Hepatocyte (in vitro differentiated cells): ENCODE results near the gene IL34. TPM values are rescaled to one million over a fixed set of nuclear protein-coding genes. Genes with fewer than 3 reads are reported as not detected.
A peak's percentile ranks its signal among the peaks of the same experiment; 100 is the strongest.

ENCODE experiments used
- DNase-seq: peaks from one replicate; pipeline ENCODE4 v3.0.0-alpha.2; 2016; ENCODE audit warnings: low spot score
- H2AFZ ChIP-seq: fragments of 200-600 bp; sonication (generic); 2 replicates; pipeline ENCODE4 v1.6.0; 2016; ENCODE audit warnings: antibody characterized with exemption, mild to moderate bottlenecking
- H3K27ac ChIP-seq: fragments of 200-600 bp; sonication (generic); 2 replicates; pipeline ENCODE4 v1.5.1; 2016; ENCODE audit warnings: mild to moderate bottlenecking
- H3K27me3 ChIP-seq: fragments of 200-600 bp; sonication (generic); 2 replicates; pipeline ENCODE4 v1.6.1; 2016
- H3K36me3 ChIP-seq: fragments of 200-600 bp; sonication (generic); replicated peaks from 2 replicates; pipeline ENCODE4 v1.5.1; 2016; ENCODE audit warnings: low read depth; ENCODE audit not compliant: insufficient read depth
- H3K4me1 ChIP-seq: fragments of 200-600 bp; sonication (generic); 2 replicates; pipeline ENCODE4 v1.5.1; 2016; ENCODE audit warnings: mild to moderate bottlenecking, moderate library complexity; ENCODE audit not compliant: insufficient read depth
- H3K4me2 ChIP-seq: fragments of 200-600 bp; sonication (generic); 2 replicates; pipeline ENCODE4 v1.6.0; 2016
- H3K4me3 ChIP-seq: fragments of 200-600 bp; sonication (generic); 2 replicates; pipeline ENCODE4 v1.5.1; 2016; ENCODE audit warnings: mild to moderate bottlenecking
- H3K79me2 ChIP-seq: fragments of 200-600 bp; sonication (generic); 2 replicates; pipeline ENCODE4 v1.6.0; 2017; ENCODE audit warnings: mild to moderate bottlenecking
- H3K9me2 ChIP-seq: fragments of 200-600 bp; sonication (generic); replicated peaks from 2 replicates; pipeline ENCODE4 v1.6.0; 2017; ENCODE audit warnings: mild to moderate bottlenecking; ENCODE audit not compliant: insufficient read depth
- H3K9me3 ChIP-seq: fragments of 200-600 bp; sonication (generic); 2 replicates; pipeline ENCODE4 v1.5.1; 2016; ENCODE audit warnings: low read depth, mild to moderate bottlenecking
- H4K20me1 ChIP-seq: fragments of 200-600 bp; sonication (generic); 2 replicates; pipeline ENCODE4 v1.6.0; 2016; ENCODE audit warnings: mild to moderate bottlenecking; ENCODE audit not compliant: insufficient read depth, poor library complexity, severe bottlenecking
- CTCF ChIP-seq: fragments of 200-600 bp; sonication (generic); IDR thresholded peaks from 2 replicates; pipeline ENCODE4 v1.5.1; 2016; ENCODE audit warnings: antibody characterized with exemption, mild to moderate bottlenecking; ENCODE audit not compliant: poor library complexity
- EZH2 ChIP-seq: fragments of 200-600 bp; sonication (generic); IDR thresholded peaks from 2 replicates; pipeline ENCODE4 v1.6.1; 2016; ENCODE audit warnings: antibody characterized with exemption, mild to moderate bottlenecking, borderline replicate concordance
- EZH2phosphoT487 ChIP-seq: fragments of 200-600 bp; sonication (generic); IDR thresholded peaks from one replicate; pipeline ENCODE4 v1.6.1; 2018; ENCODE audit warnings: antibody characterized with exemption, mild to moderate bottlenecking, low read depth, moderate library complexity; ENCODE audit not compliant: unreplicated experiment, severe bottlenecking
- WGBS: methylation state at CpG from one replicate; pipeline ENCODE4 v1.1.6; 2016; ENCODE audit warnings: low lambda C conversion rate; ENCODE audit errors: missing lambda C conversion rate; 5-methylcytosine and 5-hydroxymethylcytosine counted together
- polyA plus RNA-seq: library from polyadenylated mRNA; unstranded; fragments of >200 nt; fragmentation: Nextera tagmentation; extraction: Ambion mirVana; gene quantifications from 2 replicates; pipeline ENCODE4 v1.2.1, GENCODE V29; 2016
- total RNA-seq: library from RNA; depleted of rRNA; stranded (reverse); fragments of >200 nt; gene quantifications from 2 replicates; pipeline ENCODE4 v1.2.3, GENCODE V29; 2014

IL34 gene
- total and polyA plus RNA-seq, 2 experiments from 2014 or later = 0.48 to 2.2 TPM

- no peaks in the 10 kb centered on the region for H3K27me3 ChIP-seq
- TF ChIP-seq EZH2 (no peak), CTCF (no peak), EZH2phosphoT487 (no peak)
- H3K36me3 ChIP-seq = no peaks in the 10 kb centered on the region
- no peaks in the 10 kb centered on the region for H3K79me2 ChIP-seq
- H3K4me1 ChIP-seq = no peaks in the 10 kb centered on the region
- H3K9me3 ChIP-seq = no peaks in the 10 kb centered on the region
- H3K4me3 ChIP-seq = no peak overlapping the region
- no peak overlapping the region for H2AFZ ChIP-seq
- WGBS = 93% methylated on average over 1 of the region's 1 CpG
- no peak for DNase-seq
- H3K4me2 ChIP-seq = no peak overlapping the region
- H4K20me1 ChIP-seq = no peaks in the 10 kb centered on the region
- H3K27ac ChIP-seq = no peak overlapping the region
- H3K9me2 ChIP-seq = no peaks in the 10 kb centered on the region
Observed at GRCh38 chr16:70605283-70605657, 41.1 kb upstream of the IL34 start.

- Histone ChIP-seq H3K4me2 (no peak overlapping the region), H3K36me3 (no peaks in the 10 kb centered on the region), H3K9me3 (no peaks in the 10 kb centered on the region), H2AFZ (no peak overlapping the region), H3K4me3 (no peak overlapping the region), H3K27ac (no peak overlapping the region), H3K9me2 (no peaks in the 10 kb centered on the region), H3K4me1 (no peaks in the 10 kb centered on the region), H3K27me3 (no peaks in the 10 kb centered on the region), H3K79me2 (no peaks in the 10 kb centered on the region), H4K20me1 (no peaks in the 10 kb centered on the region)
- peak; percentile 39 for DNase-seq
- WGBS = 68% methylated on average over 7 of the region's 7 CpGs
- TF ChIP-seq EZH2phosphoT487 = no peak
- no peak for TF ChIP-seq EZH2
- no peak for TF ChIP-seq CTCF
Observed at GRCh38 chr16:70608521-70608920, 37.8 kb upstream of the IL34 start.

GRCh38 chr16:70610273-70611223, 35.8 kb upstream of the IL34 start:
- TF ChIP-seq EZH2phosphoT487 (no peak), CTCF (no peak), EZH2 (no peak)

More at GRCh38 chr16:70610273-70611223, 35.8 kb upstream of the IL34 start:
- peaks cover 4% of the 10 kb centered on the region for H3K4me1 ChIP-seq
- no peaks in the 10 kb centered on the region for H3K9me3 ChIP-seq
- no peak overlapping the region for H3K4me3 ChIP-seq
- WGBS = 74% methylated on average over 18 of the region's 18 CpGs
- no peaks in the 10 kb centered on the region for H3K27me3 ChIP-seq
- H3K4me2 ChIP-seq = no peak overlapping the region
- no peaks in the 10 kb centered on the region for H3K36me3 ChIP-seq
- H3K9me2 ChIP-seq = no peaks in the 10 kb centered on the region
- H3K79me2 ChIP-seq = no peaks in the 10 kb centered on the region
- H2AFZ ChIP-seq = no peak overlapping the region
- no peaks in the 10 kb centered on the region for H4K20me1 ChIP-seq
- DNase-seq = peak; percentile 50
- peak overlapping the region; percentile 72 for H3K27ac ChIP-seq
